ENCODE results near the gene ARHGAP40. TPM values are rescaled to one million over a fixed set of nuclear protein-coding genes. Genes with fewer than 3 reads are reported as not detected.
A peak's percentile ranks its signal among the peaks of the same experiment; 100 is the strongest.

ARHGAP40 gene
- 0.08 TPM in 1 of 2 replicates, not detected in the other for total RNA-seq (2014; rRNA removed; shearing (Covaris generic))
- polyA plus RNA-seq (2015; cell fraction: cytosol; rRNA removed) = not detected in 2 replicates
- 0.11 TPM in 1 of 2 replicates, not detected in the other for polyA plus RNA-seq (2015; cell fraction: nucleus; rRNA removed)

- DNase-seq (ENCODE audit: low read depth, low spot score) = no peak
- in situ Hi-C loops (cut with HindIII; ENCODE audit: low pct_unique_long_range_greater_than_20kb, low sequenced_read_pairs) = no loop called here
Measured at GRCh38 chr20:38601216-38602184, at the start of gene ARHGAP40. TSS of gene ARHGAP40 (plus strand) at chr20:38601809.

DNA sequence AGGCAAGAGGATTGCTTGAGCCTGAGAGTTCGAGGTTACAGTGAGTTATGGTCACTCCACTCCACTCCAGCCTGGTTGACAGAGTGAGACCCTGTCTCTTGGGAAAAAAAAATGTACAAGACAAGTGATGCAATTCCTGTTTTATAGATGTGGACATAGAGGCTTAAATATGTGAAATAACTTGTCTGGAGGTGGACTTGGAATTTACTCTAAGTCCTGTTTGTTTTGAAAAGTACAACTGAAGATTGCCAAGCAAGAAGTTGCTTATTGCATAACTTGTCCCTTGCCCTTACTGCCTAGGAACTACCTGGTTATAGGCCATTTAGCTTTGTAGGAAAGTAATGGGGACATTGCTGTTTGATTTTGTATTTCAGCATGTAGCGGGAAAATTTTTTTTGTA, 46.6 kb upstream of the ARHGAP40 start:
- no peak for DNase-seq (ENCODE audit: low read depth, low spot score)
- in situ Hi-C loops (cut with HindIII; ENCODE audit: low pct_unique_long_range_greater_than_20kb, low sequenced_read_pairs) = no loop called here

GRCh38 chr20:38555395-38555794, 46.2 kb upstream of the ARHGAP40 start:
- DNase-seq (ENCODE audit: low read depth, low spot score) = no peak
- in situ Hi-C loops (cut with HindIII; ENCODE audit: low pct_unique_long_range_greater_than_20kb, low sequenced_read_pairs) = no loop called here

DNA sequence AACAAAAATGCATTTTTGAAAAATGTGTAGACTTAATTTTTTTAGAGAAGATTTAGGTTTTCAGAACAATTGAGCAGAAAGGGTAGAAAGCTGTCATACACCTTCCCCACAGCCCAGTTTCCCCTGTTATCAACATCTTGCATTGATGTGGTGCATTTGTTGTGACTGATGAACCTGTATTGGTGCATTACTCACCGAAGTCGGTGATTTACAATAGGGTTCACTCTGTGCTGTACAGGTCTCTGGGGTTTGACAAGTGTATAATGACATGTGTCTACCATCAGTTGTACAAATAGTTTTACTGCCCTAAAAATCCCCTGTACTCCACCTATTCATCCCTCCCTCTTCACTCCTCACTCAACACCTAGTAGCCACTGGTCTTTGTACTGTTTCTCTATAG, 44.4 kb upstream of the ARHGAP40 start:
- in situ Hi-C loops (cut with HindIII; ENCODE audit: low pct_unique_long_range_greater_than_20kb, low sequenced_read_pairs) = no loop called here
- DNase-seq (ENCODE audit: low read depth, low spot score) = no peak

DNA sequence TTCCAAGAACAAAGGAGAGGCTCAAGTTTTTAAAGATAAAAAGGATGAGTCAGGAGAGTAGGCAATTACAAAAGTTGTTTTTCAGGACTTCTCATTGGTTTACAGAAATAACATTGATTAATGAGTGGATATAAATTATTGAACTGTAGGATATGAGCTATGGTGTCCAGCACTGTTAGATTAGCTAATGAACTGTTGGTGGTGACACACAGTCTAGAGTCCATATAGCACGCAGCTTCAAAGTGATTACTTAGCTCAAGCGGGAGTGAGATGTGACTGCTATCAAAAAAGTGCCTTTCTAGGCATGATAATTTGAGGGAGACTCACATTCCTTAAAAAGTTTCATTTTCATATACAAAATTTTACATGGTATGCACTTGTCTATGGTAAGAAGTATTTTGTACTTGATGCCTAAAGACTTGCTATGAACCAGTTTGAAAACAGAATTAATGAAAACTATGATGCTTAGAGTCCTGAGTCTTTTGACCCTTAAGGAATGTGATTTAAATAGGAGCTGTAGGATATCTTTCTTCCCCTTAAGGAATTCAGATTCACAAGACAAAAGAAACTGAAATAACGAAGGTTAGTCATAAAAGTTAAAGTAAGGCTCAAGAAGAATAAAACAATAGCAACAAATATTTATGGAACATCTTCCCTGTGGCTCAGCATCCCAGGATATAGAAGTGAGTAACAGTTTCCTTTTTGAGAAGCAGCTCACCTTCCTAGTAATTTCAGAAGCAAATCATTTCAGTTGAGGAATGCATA, 42.8 kb upstream of the ARHGAP40 start:
- in situ Hi-C loops (cut with HindIII; ENCODE audit: low pct_unique_long_range_greater_than_20kb, low sequenced_read_pairs) = no loop called here
- DNase-seq (ENCODE audit: low read depth, low spot score) = no peak

GRCh38 chr20:38559764-38560163, 41.8 kb upstream of the ARHGAP40 start:
- in situ Hi-C loops (cut with HindIII; ENCODE audit: low pct_unique_long_range_greater_than_20kb, low sequenced_read_pairs) = no loop called here
- no peak for DNase-seq (ENCODE audit: low read depth, low spot score)

DNA sequence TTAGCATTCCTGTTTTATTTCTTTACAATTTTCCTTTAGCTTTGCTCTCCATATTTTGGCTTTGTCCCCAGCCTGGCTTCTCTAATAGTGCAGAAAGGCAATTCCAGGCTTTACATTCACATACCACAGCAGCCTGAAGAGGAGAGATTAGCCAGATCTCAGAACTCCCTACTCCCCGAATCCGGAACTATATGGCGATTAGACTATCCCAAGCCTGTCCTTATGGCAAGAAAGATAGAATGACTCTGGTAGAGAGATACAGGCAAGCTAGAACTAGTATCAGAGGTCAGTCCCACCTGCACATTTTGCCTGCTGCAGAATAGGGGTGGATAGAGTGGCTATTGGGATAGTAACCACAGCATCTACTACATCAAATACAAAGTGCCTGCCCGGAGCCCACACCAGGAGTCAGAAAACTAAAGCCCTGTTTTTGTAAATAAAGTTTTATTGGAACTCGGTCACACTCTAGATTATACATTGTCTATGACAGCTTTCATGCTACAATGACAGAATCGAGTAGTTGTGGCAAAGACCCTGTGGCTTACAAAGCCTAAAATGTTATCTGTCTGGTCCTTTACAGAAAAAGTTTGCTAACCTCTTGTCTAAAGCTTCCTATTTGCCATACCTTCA, 37.7 kb upstream of the ARHGAP40 start:
- in situ Hi-C loops (cut with HindIII; ENCODE audit: low pct_unique_long_range_greater_than_20kb, low sequenced_read_pairs) = no loop called here
- DNase-seq (ENCODE audit: low read depth, low spot score) = no peak

GRCh38 chr20:38564680-38565079, 36.9 kb upstream of the ARHGAP40 start:
- in situ Hi-C loops (cut with HindIII; ENCODE audit: low pct_unique_long_range_greater_than_20kb, low sequenced_read_pairs) = no loop called here

DNA sequence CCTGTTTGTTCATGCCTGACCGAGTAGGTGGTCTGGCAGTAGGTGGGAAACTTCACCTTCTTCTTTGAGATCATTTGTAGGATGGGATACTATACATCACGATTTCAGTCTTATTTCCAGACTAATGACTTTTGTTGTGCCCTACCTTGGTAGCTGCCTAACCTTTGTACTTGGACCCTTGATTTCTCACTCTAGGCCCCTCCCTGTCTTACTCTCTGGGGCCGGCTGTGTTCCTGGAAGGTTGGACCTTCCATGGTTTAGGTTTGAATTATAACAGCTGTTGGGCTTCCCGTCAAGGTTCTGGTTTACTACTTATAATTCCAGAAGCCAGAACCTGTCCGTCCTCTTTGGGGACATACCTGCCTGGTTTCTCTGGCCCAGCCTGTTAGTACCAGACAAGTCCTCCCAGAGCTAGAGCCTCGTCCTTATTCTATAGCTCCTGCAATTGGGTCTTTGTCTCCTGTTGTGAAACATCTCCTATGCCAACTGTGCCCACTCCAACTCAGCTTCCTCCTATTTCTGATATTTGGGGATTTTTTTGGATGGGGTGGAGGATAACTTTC, 35.5 kb upstream of the ARHGAP40 start:
- in situ Hi-C loops (cut with HindIII; ENCODE audit: low pct_unique_long_range_greater_than_20kb, low sequenced_read_pairs) = no loop called here
- DNase-seq (ENCODE audit: low read depth, low spot score) = no peak

More at GRCh38 chr20:38564680-38565079, 36.9 kb upstream of the ARHGAP40 start:
- DNase-seq (ENCODE audit: low read depth, low spot score) = no peak

DNA sequence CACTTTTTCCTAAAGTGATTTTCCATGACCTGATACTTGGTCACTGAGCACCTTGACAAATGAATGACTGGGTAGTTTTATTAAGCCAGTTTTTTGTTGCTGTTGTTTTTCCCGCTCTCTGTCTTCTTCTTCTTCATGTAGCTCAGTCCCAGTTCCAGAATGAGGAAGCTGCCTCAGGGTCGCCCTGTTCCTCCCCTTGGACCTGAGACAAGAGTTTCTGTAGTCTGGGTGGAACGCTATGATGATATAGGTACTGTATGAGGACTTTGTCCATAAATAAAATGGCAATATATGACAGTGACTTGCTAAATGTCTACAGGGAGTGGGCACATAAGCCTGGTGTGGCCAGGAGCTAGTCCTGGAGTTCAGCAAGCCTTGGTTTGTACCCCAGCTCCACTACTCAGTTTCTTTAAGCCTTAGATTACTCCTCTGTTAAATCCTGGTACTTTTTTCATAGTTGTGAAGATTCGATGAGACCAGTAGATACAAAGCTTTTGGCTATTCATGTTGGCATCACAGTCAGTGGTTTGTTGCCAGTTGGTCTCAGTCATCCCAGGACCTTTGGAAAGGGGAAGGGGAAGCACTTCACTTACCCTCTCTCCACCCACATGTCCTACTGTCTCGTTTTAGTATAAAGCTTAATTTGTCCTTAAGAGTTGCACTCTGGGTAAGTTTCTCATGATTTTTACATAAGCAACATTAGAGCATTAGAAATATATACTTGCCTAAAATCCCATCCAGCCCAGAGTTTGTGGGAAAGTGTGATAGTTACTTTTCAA, 31.7 kb upstream of the ARHGAP40 start:
- DNase-seq (ENCODE audit: low read depth, low spot score) = no peak
- in situ Hi-C loops (cut with HindIII; ENCODE audit: low pct_unique_long_range_greater_than_20kb, low sequenced_read_pairs) = no loop called here

DNA sequence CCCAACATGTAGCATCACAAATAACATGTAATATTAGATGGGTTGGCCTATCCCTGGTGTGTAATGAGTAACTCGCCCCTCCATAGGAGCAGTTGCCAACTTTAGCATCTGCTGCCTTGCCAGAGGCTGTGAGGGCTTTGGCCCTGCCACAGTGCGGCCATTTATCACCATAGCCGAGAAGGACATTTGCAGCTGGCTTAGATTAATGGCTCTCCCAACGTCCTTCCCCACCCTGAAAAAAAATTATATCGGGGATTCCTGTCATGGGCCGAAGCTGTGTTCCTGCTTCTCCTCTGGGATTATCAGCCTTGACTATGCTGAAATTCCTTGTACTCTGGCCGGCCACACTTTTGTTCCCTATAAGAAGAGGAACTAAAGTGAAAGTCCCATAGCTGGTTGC, 28.2 kb upstream of the ARHGAP40 start:
- no peak for DNase-seq (ENCODE audit: low read depth, low spot score)
- in situ Hi-C loops (cut with HindIII; ENCODE audit: low pct_unique_long_range_greater_than_20kb, low sequenced_read_pairs) = no loop called here

DNA sequence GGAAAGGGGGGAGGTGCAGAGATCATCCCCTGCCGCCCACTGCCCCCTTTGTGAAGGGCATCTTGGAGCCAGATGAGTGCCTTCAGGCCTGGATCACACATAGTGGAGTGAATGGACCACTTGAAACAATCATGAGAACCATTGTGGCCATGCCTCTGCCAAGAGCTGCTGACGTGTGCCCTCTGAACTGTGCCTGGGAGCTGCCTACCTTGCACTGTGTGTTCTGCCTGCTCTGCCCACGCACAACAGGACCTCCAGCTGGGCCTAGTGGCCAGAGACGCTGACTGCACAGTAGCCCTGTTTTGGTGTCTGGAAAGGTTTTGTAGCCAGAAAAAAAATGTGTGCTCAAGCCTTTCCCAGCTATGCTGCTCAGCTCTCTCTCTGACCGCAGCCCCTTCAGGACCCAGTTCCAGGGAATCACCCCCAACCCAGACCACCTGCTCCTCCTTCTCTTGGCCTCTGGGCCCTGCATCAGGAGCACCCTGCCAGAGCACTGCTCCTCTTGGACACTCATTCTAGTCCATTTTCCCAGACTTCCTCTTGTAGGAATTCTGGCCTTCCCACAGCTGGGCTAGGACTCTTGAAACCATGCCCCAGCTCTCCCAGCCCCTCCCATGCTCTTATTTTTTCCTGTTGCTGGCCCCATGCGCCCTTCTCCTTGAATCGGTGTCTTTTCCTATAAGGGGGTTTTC, 22.2 kb upstream of the ARHGAP40 start:
- DNase-seq (ENCODE audit: low read depth, low spot score) = peak; percentile 22

GRCh38 chr20:38579921-38580320, 21.7 kb upstream of the ARHGAP40 start:
- no peak for DNase-seq (ENCODE audit: low read depth, low spot score)
- in situ Hi-C loops (cut with HindIII; ENCODE audit: low pct_unique_long_range_greater_than_20kb, low sequenced_read_pairs) = no loop called here

More for the DNA sequence above, 22.2 kb upstream of the ARHGAP40 start:
- in situ Hi-C loops (cut with HindIII; ENCODE audit: low pct_unique_long_range_greater_than_20kb, low sequenced_read_pairs) = no loop called here

DNA sequence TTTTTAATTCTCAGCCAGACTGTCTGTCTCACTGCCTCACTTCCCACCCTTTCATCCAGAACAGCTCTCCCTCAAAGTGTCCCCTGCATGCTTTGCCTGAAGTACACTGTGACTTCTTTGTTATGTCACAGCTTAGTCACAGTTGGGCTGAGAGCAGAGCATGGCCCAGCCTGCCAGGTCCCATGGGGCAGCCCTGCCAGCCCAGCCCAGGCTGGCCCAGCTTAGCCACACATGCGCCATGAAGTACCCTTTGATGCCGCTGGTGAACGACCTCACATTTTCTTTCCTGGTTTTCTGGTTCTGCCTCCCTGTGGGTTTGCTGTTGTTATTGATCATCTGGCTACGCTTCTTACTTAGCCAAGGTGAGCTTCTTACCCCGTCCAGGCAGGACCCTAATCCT, 20.6 kb upstream of the ARHGAP40 start, which contains the start of gene ADIG:
Gene ADIG, plus strand, starts transcription at position 185 of the 400 bp plus-strand sequence. Its CDS starts 54 bp downstream, at position 239.
- in situ Hi-C loops (cut with HindIII; ENCODE audit: low pct_unique_long_range_greater_than_20kb, low sequenced_read_pairs) = no loop called here
- no peak for DNase-seq (ENCODE audit: low read depth, low spot score)

GRCh38 chr20:38581830-38582358, 19.7 kb upstream of the ARHGAP40 start:
- DNase-seq (ENCODE audit: low read depth, low spot score) = no peak
- in situ Hi-C loops (cut with HindIII; ENCODE audit: low pct_unique_long_range_greater_than_20kb, low sequenced_read_pairs) = no loop called here

DNA sequence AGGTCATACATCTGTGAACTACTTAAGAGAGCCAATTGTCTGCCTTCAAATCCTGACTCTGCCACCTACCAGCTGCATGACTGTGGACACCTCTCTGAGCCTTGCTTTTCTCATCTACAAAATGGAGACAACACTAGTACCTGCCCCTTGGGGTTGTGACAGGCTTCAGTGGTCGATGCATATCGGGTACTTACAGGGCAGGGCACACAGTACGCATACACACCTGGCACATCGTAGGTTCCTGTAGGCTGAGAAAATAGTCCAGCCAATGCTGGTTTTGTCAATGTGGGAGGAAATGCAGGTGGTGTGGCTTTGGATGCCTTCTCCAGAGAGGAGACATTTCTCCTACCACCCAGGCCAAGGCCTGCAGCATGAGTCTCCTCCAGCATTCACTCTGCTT, 18.3 kb upstream of the ARHGAP40 start:
- in situ Hi-C loops (cut with HindIII; ENCODE audit: low pct_unique_long_range_greater_than_20kb, low sequenced_read_pairs) = no loop called here
- no peak for DNase-seq (ENCODE audit: low read depth, low spot score)

Data from SK-MEL-5 (cell line).